MG63 (cell line): Measurements from ENCODE around the gene ADAMTS7. TPM values are rescaled to one million over a fixed set of nuclear protein-coding genes. Genes with fewer than 3 reads are reported as not detected.
"Not testable (repeated sequence)": the region's sequence is repeated elsewhere in the genome, so short reads cannot be mapped to it uniquely, and the experiment has no call there.

ENCODE experiments used
- DNase-seq: peaks from one replicate; pipeline ENCODE4 v3.0.0-alpha.2; 2020
- H3K27me3 ChIP-seq: fragments of 250-450 bp; sonication (Bioruptor Pico); 2 replicates; pipeline ENCODE4 v1.5.1; 2020; ENCODE audit warnings: mild to moderate bottlenecking, moderate library complexity
- H3K36me3 ChIP-seq: fragments of 250-450 bp; sonication (Bioruptor Pico); 2 replicates; pipeline ENCODE4 v1.5.1; 2020; ENCODE audit warnings: mild to moderate bottlenecking, moderate library complexity
- H3K4me3 ChIP-seq: fragments of 250-450 bp; sonication (Bioruptor Pico); 2 replicates; pipeline ENCODE4 v1.5.1; 2020; ENCODE audit warnings: mild to moderate bottlenecking, moderate library complexity
- H3K9me3 ChIP-seq: fragments of 250-450 bp; sonication (Bioruptor Pico); 2 replicates; pipeline ENCODE4 v1.5.1; 2020; ENCODE audit warnings: mild to moderate bottlenecking, moderate library complexity
- total RNA-seq: library from RNA; depleted of rRNA; stranded (reverse); fragments of >200 nt; shearing (Covaris generic); gene quantifications from 2 replicates; pipeline ENCODE4 v1.2.3, GENCODE V29; 2014; ENCODE audit warnings: low replicate concordance

The ADAMTS7 gene
- total RNA-seq, 1 experiment from 2014 or later, result 3.3 TPM

- Histone ChIP-seq H3K27me3 (no peaks in the 10 kb centered on the region), H3K4me3 (no peak overlapping the region), H3K9me3 (no peaks in the 10 kb centered on the region), H3K36me3 (no peaks in the 10 kb centered on the region)
- no peak for DNase-seq
These were observed 14.8 kb downstream of the ADAMTS7 start for GRCh38 chr15:78796510-78796909.

GRCh38 chr15:78795043-78795442 lies 16.2 kb downstream of the ADAMTS7 start:
- H3K4me3 ChIP-seq, result no peak overlapping the region
- DNase-seq, result no peak
- no peaks in the 10 kb centered on the region for H3K9me3 ChIP-seq
- no peaks in the 10 kb centered on the region for H3K36me3 ChIP-seq
- no peaks in the 10 kb centered on the region for H3K27me3 ChIP-seq

GRCh38 chr15:78794446-78794845 lies 16.8 kb downstream of the ADAMTS7 start:
- DNase-seq, H3K4me3 ChIP-seq, H3K9me3 ChIP-seq, H3K27me3 ChIP-seq, H3K36me3 ChIP-seq: not testable (repeated sequence)

GRCh38 chr15:78791357-78791756 lies 19.9 kb downstream of the ADAMTS7 start:
- Histone ChIP-seq H3K4me3 (no peak overlapping the region), H3K27me3 (no peaks in the 10 kb centered on the region), H3K9me3 (no peaks in the 10 kb centered on the region), H3K36me3 (no peaks in the 10 kb centered on the region; the same call in 1 of the 2 replicates)
- DNase-seq, result no peak

GRCh38 chr15:78790027-78790426 lies 21.2 kb downstream of the ADAMTS7 start:
- H3K36me3 ChIP-seq, result no peaks in the 10 kb centered on the region; the same call in 1 of the 2 replicates
- DNase-seq, result no peak
- H3K9me3 ChIP-seq, result no peaks in the 10 kb centered on the region

GRCh38 chr15:78789615-78790014 lies 21.6 kb downstream of the ADAMTS7 start:
- Histone ChIP-seq H3K9me3 (no peaks in the 10 kb centered on the region), H3K36me3 (no peaks in the 10 kb centered on the region; the same call in 1 of the 2 replicates)

More at GRCh38 chr15:78790027-78790426, 21.2 kb downstream of the ADAMTS7 start:
- no peak overlapping the region for H3K4me3 ChIP-seq
- H3K27me3 ChIP-seq, result no peaks in the 10 kb centered on the region

GRCh38 chr15:78788016-78788660 lies 23.1 kb downstream of the ADAMTS7 start:
- H3K4me3 ChIP-seq, result no peak overlapping the region
- DNase-seq, result no peak
- no peaks in the 10 kb centered on the region for H3K27me3 ChIP-seq
- H3K36me3 ChIP-seq, result no peaks in the 10 kb centered on the region; the same call in 1 of the 2 replicates
- H3K9me3 ChIP-seq, result no peaks in the 10 kb centered on the region

More at GRCh38 chr15:78789615-78790014, 21.6 kb downstream of the ADAMTS7 start:
- Histone ChIP-seq H3K4me3 (no peak overlapping the region), H3K27me3 (no peaks in the 10 kb centered on the region)
- DNase-seq, result no peak

- H3K9me3 ChIP-seq, H3K36me3 ChIP-seq, H3K4me3 ChIP-seq, H3K27me3 ChIP-seq, DNase-seq: not testable (repeated sequence)
These were observed 28.9 kb downstream of the ADAMTS7 start for GRCh38 chr15:78782402-78782801.

- H3K9me3 ChIP-seq, H3K27me3 ChIP-seq, H3K4me3 ChIP-seq, DNase-seq, H3K36me3 ChIP-seq: not testable (repeated sequence)
These were observed 29.9 kb downstream of the ADAMTS7 start for GRCh38 chr15:78781381-78781780.

GRCh38 chr15:78779975-78780374 lies 31.3 kb downstream of the ADAMTS7 start:
- not testable (repeated sequence) for H3K9me3 ChIP-seq, H3K36me3 ChIP-seq, DNase-seq, H3K27me3 ChIP-seq, H3K4me3 ChIP-seq

- not testable (repeated sequence) for H3K9me3 ChIP-seq, H3K27me3 ChIP-seq, H3K36me3 ChIP-seq, H3K4me3 ChIP-seq
- peak; percentile 38 for DNase-seq
These were observed 32.0 kb downstream of the ADAMTS7 start for GRCh38 chr15:78779176-78779785.

GRCh38 chr15:78778422-78778821 lies 32.8 kb downstream of the ADAMTS7 start:
- no peaks in the 10 kb centered on the region for H3K36me3 ChIP-seq
- H3K27me3 ChIP-seq, result no peaks in the 10 kb centered on the region
- no peak for DNase-seq
- H3K4me3 ChIP-seq, result no peak overlapping the region
- H3K9me3 ChIP-seq, result no peaks in the 10 kb centered on the region

GRCh38 chr15:78777953-78778345 lies 33.3 kb downstream of the ADAMTS7 start:
- not testable (repeated sequence) for H3K9me3 ChIP-seq, H3K4me3 ChIP-seq, H3K36me3 ChIP-seq, H3K27me3 ChIP-seq
- peak; percentile 38 for DNase-seq

- DNase-seq, H3K27me3 ChIP-seq, H3K9me3 ChIP-seq, H3K4me3 ChIP-seq, H3K36me3 ChIP-seq: not testable (repeated sequence)
These were observed 33.8 kb downstream of the ADAMTS7 start for GRCh38 chr15:78777290-78777952.

GRCh38 chr15:78776046-78776925 lies 35.0 kb downstream of the ADAMTS7 start:
- not testable (repeated sequence) for H3K4me3 ChIP-seq, H3K9me3 ChIP-seq, DNase-seq, H3K36me3 ChIP-seq, H3K27me3 ChIP-seq

GRCh38 chr15:78775472-78775871 lies 35.8 kb downstream of the ADAMTS7 start:
- no peaks in the 10 kb centered on the region for H3K36me3 ChIP-seq
- H3K4me3 ChIP-seq, result no peak overlapping the region

GRCh38 chr15:78774451-78774990 lies 36.7 kb downstream of the ADAMTS7 start:
- DNase-seq, H3K27me3 ChIP-seq, H3K4me3 ChIP-seq, H3K9me3 ChIP-seq, H3K36me3 ChIP-seq: not testable (repeated sequence)

More at GRCh38 chr15:78775472-78775871, 35.8 kb downstream of the ADAMTS7 start:
- DNase-seq, result no peak
- H3K27me3 ChIP-seq, result no peaks in the 10 kb centered on the region
- no peaks in the 10 kb centered on the region for H3K9me3 ChIP-seq
